Left lung (tissue), 10 donors: ENCODE data around the gene FAM13A. TPM values are rescaled to one million over a fixed set of nuclear protein-coding genes. Genes with fewer than 3 reads are reported as not detected.
"Not testable (repeated sequence)": the region's sequence is repeated elsewhere in the genome, so short reads cannot be mapped to it uniquely, and the experiment has no call there.

Source experiments
- ATAC-seq: fragments of 200-7000 bp; cut with Tn5 transposase; one replicate; pipeline ENCODE4 v1.9.1; 2020; ENCODE audit warnings: moderate library complexity
- DNase-seq, 4 donors: peaks; one replicate each; pipeline ENCODE4 v3.0.0-alpha.2; 2013 to 2020
- H3K27ac ChIP-seq, 2 donors: fragments of 200-600 bp; sonication (generic) in 1 of 2; one replicate each; pipeline versions ENCODE4 v1.5.0 to v1.8.0; 2020 to 2021
- H3K27me3 ChIP-seq, 2 donors: fragments of 200-600 bp; sonication (generic) in 1 of 2; one replicate each; pipeline versions ENCODE4 v1.5.0 to v1.8.0; 2020 to 2021
- H3K36me3 ChIP-seq, 2 donors: fragments of 200-600 bp; sonication (generic) in 1 of 2; one replicate each; pipeline versions ENCODE4 v1.5.0 to v1.8.0; 2020 to 2021
- H3K4me1 ChIP-seq, 2 donors: fragments of 200-600 bp; one replicate each; pipeline ENCODE4 v1.8.0; 2021
- H3K4me3 ChIP-seq, 2 donors: fragments of 200-600 bp; sonication (generic) in 1 of 2; one replicate each; pipeline versions ENCODE4 v1.5.0 to v1.8.0; 2020 to 2021; ENCODE audit warnings: mild to moderate bottlenecking in 1 of 2
- H3K9me3 ChIP-seq, 2 donors: fragments of 200-600 bp; sonication (generic) in 1 of 2; one replicate each; pipeline versions ENCODE4 v1.5.0 to v1.8.0; 2020 to 2021
- intact Hi-C, 2 donors: fragments of 100-400 bp; cut with DNase I; formaldehyde crosslinking; loops; one replicate each; pipeline versions ENCODE4 v1.11.2 to v1.14.2; 2022
- polyA plus RNA-seq, 6 donors: library from polyadenylated mRNA; unstranded; fragments of 120-200 nt; gene quantifications; one replicate each; pipeline ENCODE4 v1.2.1, GENCODE V29; 2013; ENCODE audit not compliant: insufficient read length in 6 of 6
- total RNA-seq, 2 donors: library from RNA; stranded (reverse); fragmentation: NEBNext Ultra II Directional; extraction: Animal tissue kit (Norgen Biotek cat#: 25700); gene quantifications; one replicate each; pipeline ENCODE4 v1.2.1, GENCODE V29; 2021
- TF ChIP-seq, protein P1 (sequence below), 2 donors: fragments of 200-600 bp; sonication (generic) in 1 of 2; IDR thresholded peaks; one replicate each; pipeline versions ENCODE4 v1.5.0 to v1.8.0; 2021; ENCODE audit warnings: antibody characterized with exemption in 2 of 2
- donor health status: DM: no; HTN: yes; CAD: no.
- donor health status: DM: no; HTN: no; CAD: no.

The FAM13A gene
- total and polyA plus RNA-seq, 8 donors: 22.2 to 69.5 (median 52.2) TPM

DNA sequence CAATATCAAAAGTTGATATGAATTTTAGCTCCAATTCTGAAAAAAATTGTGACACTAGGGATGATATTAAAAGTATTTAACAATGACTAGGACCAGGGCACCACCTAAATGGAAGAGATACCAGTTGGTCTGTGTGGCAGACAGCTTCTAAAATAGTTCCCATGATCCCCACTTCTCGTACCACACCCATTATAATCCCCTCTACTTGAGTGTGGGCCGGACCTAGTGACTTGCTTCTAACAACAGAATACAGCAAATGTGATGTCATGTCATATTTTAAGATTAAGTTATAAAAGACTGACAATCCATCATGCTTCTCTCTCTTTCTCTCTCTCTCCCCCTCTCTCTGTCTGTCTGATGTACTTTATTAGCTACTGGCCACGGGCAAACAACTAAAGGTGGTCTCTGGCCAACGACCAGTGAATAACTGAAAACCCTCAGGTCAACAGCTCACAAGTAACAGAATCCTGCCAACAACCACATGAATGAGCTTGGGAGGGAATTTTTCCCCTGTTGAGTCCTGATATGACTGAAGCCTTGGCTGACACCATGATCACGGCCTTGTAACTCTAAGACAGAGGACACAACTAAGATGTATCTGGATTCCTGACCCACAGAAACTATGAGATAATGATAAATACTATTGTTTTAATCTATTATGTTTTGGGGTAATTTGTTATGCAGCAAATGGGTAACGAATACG, 34.4 kb downstream of the FAM13A start:
- no peaks in the 10 kb centered on the region for H3K36me3 ChIP-seq
- intact Hi-C loops: loop anchor here in 1 of 2 donors (5.0 to 10.0 kb wide), 3 partner anchors 205 to 498 kb away; partner anchors contain the start of gene PYURF
- H3K4me3 ChIP-seq: no peak overlapping the region
- TF ChIP-seq, protein P1, sequence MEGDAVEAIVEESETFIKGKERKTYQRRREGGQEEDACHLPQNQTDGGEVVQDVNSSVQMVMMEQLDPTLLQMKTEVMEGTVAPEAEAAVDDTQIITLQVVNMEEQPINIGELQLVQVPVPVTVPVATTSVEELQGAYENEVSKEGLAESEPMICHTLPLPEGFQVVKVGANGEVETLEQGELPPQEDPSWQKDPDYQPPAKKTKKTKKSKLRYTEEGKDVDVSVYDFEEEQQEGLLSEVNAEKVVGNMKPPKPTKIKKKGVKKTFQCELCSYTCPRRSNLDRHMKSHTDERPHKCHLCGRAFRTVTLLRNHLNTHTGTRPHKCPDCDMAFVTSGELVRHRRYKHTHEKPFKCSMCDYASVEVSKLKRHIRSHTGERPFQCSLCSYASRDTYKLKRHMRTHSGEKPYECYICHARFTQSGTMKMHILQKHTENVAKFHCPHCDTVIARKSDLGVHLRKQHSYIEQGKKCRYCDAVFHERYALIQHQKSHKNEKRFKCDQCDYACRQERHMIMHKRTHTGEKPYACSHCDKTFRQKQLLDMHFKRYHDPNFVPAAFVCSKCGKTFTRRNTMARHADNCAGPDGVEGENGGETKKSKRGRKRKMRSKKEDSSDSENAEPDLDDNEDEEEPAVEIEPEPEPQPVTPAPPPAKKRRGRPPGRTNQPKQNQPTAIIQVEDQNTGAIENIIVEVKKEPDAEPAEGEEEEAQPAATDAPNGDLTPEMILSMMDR (IDR thresholded peaks at IDR 0.05): no peak
- H3K27me3 ChIP-seq: no peaks in the 10 kb centered on the region
- no peaks in the 10 kb centered on the region for H3K9me3 ChIP-seq
- DNase-seq (no peak), ATAC-seq (no peak)
- peaks cover 0 to 7% of the 10 kb centered on the region in 2 donors for H3K4me1 ChIP-seq
- no peak overlapping the region for H3K27ac ChIP-seq

DNA sequence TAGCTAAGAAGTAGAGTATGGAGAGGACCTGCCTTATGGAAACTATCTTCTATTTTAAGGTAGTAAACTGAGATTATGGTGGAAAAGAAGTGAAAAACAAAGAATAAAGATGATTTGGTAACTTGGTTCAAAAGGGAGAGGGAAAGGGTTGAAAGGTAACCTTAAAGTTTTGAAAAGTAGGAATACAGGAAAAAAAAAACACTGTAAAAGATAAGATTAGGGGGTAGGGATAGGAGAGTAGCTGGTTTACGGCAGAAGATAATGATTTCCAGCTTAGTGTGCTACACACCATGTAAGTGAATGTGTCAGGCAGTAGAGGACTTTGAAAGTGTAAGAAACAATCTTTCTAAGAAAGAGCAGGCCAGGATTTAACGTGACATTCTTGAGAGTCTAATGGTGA, 35.3 kb downstream of the FAM13A start:
- Histone ChIP-seq H3K4me3 (no peak overlapping the region), H3K9me3 (no peaks in the 10 kb centered on the region), H3K27me3 (no peaks in the 10 kb centered on the region), H3K4me1 (peaks cover 0 to 7% of the 10 kb centered on the region in 2 donors), H3K36me3 (no peaks in the 10 kb centered on the region), H3K27ac (no peak overlapping the region)
- TF ChIP-seq, protein P1 (IDR thresholded peaks at IDR 0.05): no peak
- intact Hi-C loops: loop anchor here in 1 of 2 donors (5.0 to 10.0 kb wide), 3 partner anchors 204 to 497 kb away; partner anchors contain the start of gene PYURF
- no peak for ATAC-seq
- no peak for DNase-seq

DNA sequence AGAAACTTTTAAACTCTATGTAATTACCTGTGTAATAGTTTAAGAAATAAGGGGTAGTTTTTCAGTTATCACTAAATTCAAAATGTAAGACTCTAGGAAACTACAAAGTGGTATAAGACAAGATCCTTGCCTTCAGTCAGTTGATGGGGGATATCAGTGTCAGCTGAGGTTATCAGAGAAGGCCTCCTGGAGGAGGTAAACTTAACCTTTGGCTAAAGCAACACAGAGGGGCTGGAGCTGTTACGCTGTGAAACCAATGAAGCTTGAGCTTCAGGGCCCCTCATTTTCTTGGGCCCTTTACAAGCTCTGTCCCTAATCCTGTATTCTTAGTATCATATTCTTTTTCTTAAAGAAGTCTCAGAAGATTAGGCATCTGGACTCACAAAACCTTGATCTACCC, 35.9 kb downstream of the FAM13A start:
- Histone ChIP-seq H3K36me3 (no peaks in the 10 kb centered on the region), H3K27me3 (no peaks in the 10 kb centered on the region), H3K27ac (no peak overlapping the region), H3K9me3 (no peaks in the 10 kb centered on the region), H3K4me1 (peaks cover 0 to 7% of the 10 kb centered on the region in 2 donors), H3K4me3 (no peak overlapping the region)
- ATAC-seq: no peak
- TF ChIP-seq, protein P1 (IDR thresholded peaks at IDR 0.05): no peak
- DNase-seq: no peak
- intact Hi-C loops: loop anchor here in 1 of 2 donors (5.0 to 10.0 kb wide), 3 partner anchors 204 to 496 kb away; partner anchors contain the start of gene PYURF

DNA sequence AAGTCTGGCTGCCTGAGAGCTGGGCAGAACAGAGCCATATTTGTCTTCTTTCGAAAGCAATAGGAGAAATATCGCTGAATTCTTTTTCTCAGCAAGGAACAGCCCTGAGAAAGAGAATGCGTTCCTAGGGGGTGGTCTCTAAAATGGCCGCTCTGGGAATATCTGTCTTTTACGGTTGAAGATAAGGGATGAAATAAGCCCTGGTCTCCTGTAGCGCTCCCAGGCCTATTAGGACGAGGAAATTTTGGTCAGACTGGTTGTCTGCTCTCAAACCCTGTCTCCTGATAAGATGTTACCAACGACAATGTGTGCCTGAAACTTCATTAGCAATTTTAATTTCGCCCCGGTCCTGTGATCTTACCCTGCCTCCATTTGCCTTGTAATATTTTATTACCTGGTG, 42.1 kb downstream of the FAM13A start:
- H3K4me1 ChIP-seq, ATAC-seq, H3K36me3 ChIP-seq, DNase-seq, H3K27ac ChIP-seq, intact Hi-C loops, H3K4me3 ChIP-seq, H3K27me3 ChIP-seq: not testable (repeated sequence)
- H3K9me3 ChIP-seq: peaks cover 0 to 16% of the 10 kb centered on the region in 2 donors

DNA sequence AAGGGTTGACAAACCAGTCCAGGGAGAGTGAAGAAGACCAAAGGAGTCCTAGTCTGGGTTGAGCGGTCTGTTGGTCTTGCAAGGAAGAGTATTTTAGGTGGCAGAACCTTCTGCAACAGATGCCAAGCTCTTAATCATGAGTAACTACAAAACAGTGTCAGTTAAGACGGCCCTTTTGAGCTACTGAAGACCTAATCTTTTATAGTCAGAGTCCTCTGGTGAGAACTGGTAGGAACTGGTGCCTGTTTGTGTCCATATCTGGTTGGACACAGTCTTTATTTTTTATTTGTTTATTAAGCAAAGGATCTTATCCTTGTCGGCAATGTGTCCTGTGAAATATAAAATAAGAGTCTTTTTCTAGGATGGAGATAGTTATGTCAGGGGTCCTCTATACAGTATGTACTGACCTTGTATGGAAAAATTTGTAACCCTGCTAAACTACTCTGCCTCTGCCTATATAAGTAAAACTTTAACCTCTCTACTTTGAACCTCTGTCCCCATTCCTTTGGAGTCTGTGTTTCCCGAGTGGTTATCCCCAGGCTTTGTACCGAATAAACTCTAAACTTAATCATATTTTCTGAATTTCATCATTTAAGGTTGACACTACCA, 47.1 kb downstream of the FAM13A start:
- H3K36me3 ChIP-seq: no peaks in the 10 kb centered on the region
- no peak for DNase-seq
- H3K4me1 ChIP-seq: no peaks in the 10 kb centered on the region
- no peak overlapping the region for H3K4me3 ChIP-seq
- no peak overlapping the region for H3K27ac ChIP-seq
- no peak for ATAC-seq
- peaks cover 0 to 7% of the 10 kb centered on the region in 2 donors for H3K9me3 ChIP-seq
- intact Hi-C loops: no loop called here
- TF ChIP-seq, protein P1 (IDR thresholded peaks at IDR 0.05): no peak
- H3K27me3 ChIP-seq: no peaks in the 10 kb centered on the region
